Smooth muscle cell (in vitro differentiated cells): ENCODE data around the gene PLET1. TPM values are rescaled to one million over a fixed set of nuclear protein-coding genes. Genes with fewer than 3 reads are reported as not detected.

ENCODE experiments used
- DNase-seq: peaks from one replicate; lab custom pipeline; 2025; ENCODE audit not compliant: unreplicated experiment; lab: John Stamatoyannopoulos, UW
- H2AFZ ChIP-seq: fragments of 200-600 bp; sonication (generic); 2 replicates; pipeline ENCODE4 v1.6.0; 2016; ENCODE audit warnings: antibody characterized with exemption, low read depth, mild to moderate bottlenecking
- H3F3A ChIP-seq: fragments of 200-600 bp; sonication (generic); 2 replicates; pipeline ENCODE4 v1.6.0; 2017; ENCODE audit warnings: antibody characterized with exemption, low read depth
- H3K27ac ChIP-seq: fragments of 200-600 bp; sonication (generic); 2 replicates; pipeline ENCODE4 v1.5.1; 2016; ENCODE audit warnings: low read depth, mild to moderate bottlenecking
- H3K27me3 ChIP-seq: fragments of 200-600 bp; sonication (generic); 2 replicates; pipeline ENCODE4 v1.6.1; 2016; ENCODE audit warnings: low read depth, mild to moderate bottlenecking
- H3K36me3 ChIP-seq: fragments of 200-600 bp; sonication (generic); 2 replicates; pipeline ENCODE4 v1.5.1; 2016; ENCODE audit warnings: low read depth
- H3K4me1 ChIP-seq: fragments of 200-600 bp; sonication (generic); 2 replicates; pipeline ENCODE4 v1.5.1; 2016; ENCODE audit warnings: low read depth
- H3K4me2 ChIP-seq: fragments of 200-600 bp; sonication (generic); 2 replicates; pipeline ENCODE4 v1.6.0; 2016; ENCODE audit warnings: mild to moderate bottlenecking
- H3K4me3 ChIP-seq: fragments of 200-600 bp; sonication (generic); 2 replicates; pipeline ENCODE4 v1.5.1; 2016; ENCODE audit warnings: mild to moderate bottlenecking
- H3K79me2 ChIP-seq: fragments of 200-600 bp; sonication (generic); 2 replicates; pipeline ENCODE4 v1.6.0; 2016; ENCODE audit warnings: low read depth, mild to moderate bottlenecking
- H3K9ac ChIP-seq: fragments of 200-600 bp; sonication (generic); 2 replicates; pipeline ENCODE4 v1.6.0; 2016; ENCODE audit warnings: low read depth
- H3K9me3 ChIP-seq: fragments of 200-600 bp; sonication (generic); replicated peaks from 2 replicates; pipeline ENCODE4 v1.5.1; 2016; ENCODE audit warnings: low read depth
- H4K20me1 ChIP-seq: fragments of 200-600 bp; sonication (generic); 2 replicates; pipeline ENCODE4 v1.6.0; 2016; ENCODE audit warnings: low read depth
- CTCF ChIP-seq: fragments of 200-600 bp; sonication (generic); IDR thresholded peaks from 2 replicates; pipeline ENCODE4 v1.5.1; 2017; ENCODE audit warnings: borderline replicate concordance, mild to moderate bottlenecking, antibody characterized with exemption; ENCODE audit not compliant: insufficient read depth, poor library complexity, severe bottlenecking
- WGBS: methylation state at CpG from one replicate; pipeline ENCODE4 v1.1.7; 2016; ENCODE audit warnings: low lambda C conversion rate; 5-methylcytosine and 5-hydroxymethylcytosine counted together
- polyA plus RNA-seq: library from polyadenylated mRNA; unstranded; fragments of >200 nt; fragmentation: Nextera tagmentation; extraction: Ambion mirVana; gene quantifications from 2 replicates; pipeline ENCODE4 v1.2.1, GENCODE V29; 2016
- total RNA-seq: library from RNA; depleted of rRNA; stranded (reverse); fragments of >200 nt; gene quantifications from 2 replicates; pipeline ENCODE4 v1.2.3, GENCODE V29; 2014

The PLET1 gene
- total and polyA plus RNA-seq, 2 experiments from 2014 or later = not detected

- H2AFZ ChIP-seq = no peak overlapping the region
- no peaks in the 10 kb centered on the region for H4K20me1 ChIP-seq
- H3K27me3 ChIP-seq = no peaks in the 10 kb centered on the region
- H3K79me2 ChIP-seq = peaks cover 7% of the 10 kb centered on the region
- no peak for TF ChIP-seq CTCF
- H3K4me1 ChIP-seq = no peaks in the 10 kb centered on the region
- H3K4me2 ChIP-seq = no peak overlapping the region
- H3K36me3 ChIP-seq = peaks cover 6% of the 10 kb centered on the region
- DNase-seq = no peak
- 95% methylated on average over 4 of the region's 4 CpGs for WGBS
- no peaks in the 10 kb centered on the region for H3F3A ChIP-seq
- H3K9ac ChIP-seq = no peak overlapping the region
- no peak overlapping the region for H3K27ac ChIP-seq
- no peak overlapping the region for H3K4me3 ChIP-seq
- H3K9me3 ChIP-seq = no peaks in the 10 kb centered on the region
Observed at GRCh38 chr11:112237451-112237850, 23.2 kb downstream of the PLET1 start.

GRCh38 chr11:112235750-112236390, 24.8 kb downstream of the PLET1 start:
- Histone ChIP-seq H3K79me2 (peaks cover 17% of the 10 kb centered on the region), H3K4me2 (no peak overlapping the region), H4K20me1 (no peaks in the 10 kb centered on the region), H3K9ac (no peak overlapping the region), H3K27me3 (no peaks in the 10 kb centered on the region), H3K9me3 (no peaks in the 10 kb centered on the region), H3K27ac (no peak overlapping the region), H3F3A (no peaks in the 10 kb centered on the region), H2AFZ (no peak overlapping the region), H3K4me1 (no peaks in the 10 kb centered on the region), H3K36me3 (peaks cover 6% of the 10 kb centered on the region), H3K4me3 (no peak overlapping the region)
- over 99% methylated on average over 8 of the region's 8 CpGs for WGBS
- no peak for TF ChIP-seq CTCF
- no peak for DNase-seq

GRCh38 chr11:112231952-112232351, 28.7 kb downstream of the PLET1 start:
- H3K27me3 ChIP-seq = no peaks in the 10 kb centered on the region
- H3K4me1 ChIP-seq = peaks cover 8% of the 10 kb centered on the region
- peaks cover 6% of the 10 kb centered on the region for H3K36me3 ChIP-seq
- no peak for DNase-seq
- peaks cover 44% of the 10 kb centered on the region for H3K79me2 ChIP-seq
- no peak overlapping the region for H3K27ac ChIP-seq
- H3K4me3 ChIP-seq = no peak overlapping the region
- no peaks in the 10 kb centered on the region for H3K9me3 ChIP-seq
- no peak for TF ChIP-seq CTCF
- H4K20me1 ChIP-seq = no peaks in the 10 kb centered on the region
- H3K4me2 ChIP-seq = no peak overlapping the region
- no peak overlapping the region for H3K9ac ChIP-seq
- WGBS = 95% methylated on average over 2 of the region's 2 CpGs
- no peak overlapping the region for H2AFZ ChIP-seq
- no peaks in the 10 kb centered on the region for H3F3A ChIP-seq

- TF ChIP-seq CTCF = no peak
- Histone ChIP-seq H3K27ac (peak overlapping the region; percentile 64), H3K27me3 (no peaks in the 10 kb centered on the region), H4K20me1 (no peaks in the 10 kb centered on the region), H3K4me1 (peaks cover 8% of the 10 kb centered on the region), H3K9ac (no peak overlapping the region), H3F3A (no peaks in the 10 kb centered on the region), H3K36me3 (peaks cover 6% of the 10 kb centered on the region), H2AFZ (no peak overlapping the region), H3K4me3 (no peak overlapping the region), H3K79me2 (peaks cover 48% of the 10 kb centered on the region), H3K4me2 (peak overlapping the region; percentile 13), H3K9me3 (no peaks in the 10 kb centered on the region)
- no peak for DNase-seq
- WGBS = 38% methylated on average over 3 of the region's 3 CpGs
Observed at GRCh38 chr11:112229746-112230433, 30.8 kb downstream of the PLET1 start.
